H1 (cell line): ENCODE data around the gene PLD6. TPM values are rescaled to one million over a fixed set of nuclear protein-coding genes. Genes with fewer than 3 reads are reported as not detected.
"Not testable (repeated sequence)": the region's sequence is repeated elsewhere in the genome, so short reads cannot be mapped to it uniquely, and the experiment has no call there.

Source experiments
- CTCF ChIA-PET: fragments of 300-600 bp; sonication (Branson Sonifier 250); formaldehyde crosslinking; loops from one replicate; lab custom pipeline; 2021; ENCODE audit not compliant: partially characterized antibody; lab: Charles Lee
- POLR2A ChIA-PET: fragments of 300-600 bp; sonication (Branson Sonifier 250); formaldehyde crosslinking; loops from one replicate; lab custom pipeline; 2021; ENCODE audit warnings: inconsistent platforms; ENCODE audit not compliant: partially characterized antibody; lab: Charles Lee
- DNase-seq, 2 experiments: peaks; one replicate each; pipeline versions ENCODE4 v3.0.0 to v3.0.0-alpha.2; 2010 to 2022; ENCODE audit warnings: low spot score in 2 of 2, low read depth in 1 of 2, mixed read lengths in 1 of 2
- FAIRE-seq: peaks from 2 replicates; lab custom pipeline; 2011; peaks lifted over from hg19 to GRCh38; lab: Jason Lieb, UNC
- H2AFZ ChIP-seq: 2 replicates; pipeline ENCODE4 v1.8.1; 2012; ENCODE audit warnings: low read length, inconsistent platforms
- H2AK5ac ChIP-seq: 2 replicates; pipeline ENCODE4 v1.6.1; 2013; ENCODE audit warnings: low read depth, low read length
- H2BK120ac ChIP-seq: replicated peaks from 2 replicates; pipeline ENCODE3; 2013; ENCODE audit warnings: low read depth, low read length, inconsistent platforms
- H2BK12ac ChIP-seq: 2 replicates; pipeline ENCODE4 v1.6.1; 2013; ENCODE audit warnings: low read depth, low read length
- H2BK15ac ChIP-seq: 2 replicates; pipeline ENCODE4 v1.6.1; 2013; ENCODE audit warnings: low read length
- H2BK20ac ChIP-seq: 2 replicates; pipeline ENCODE4 v1.6.1; 2013; ENCODE audit warnings: low read length
- H2BK5ac ChIP-seq: 2 replicates; pipeline ENCODE4 v1.6.1; 2013; ENCODE audit warnings: low read depth, low read length
- H3K14ac ChIP-seq: 2 replicates; pipeline ENCODE4 v1.6.1; 2013; ENCODE audit warnings: inconsistent platforms; ENCODE audit not compliant: insufficient read length
- H3K18ac ChIP-seq: 2 replicates; pipeline ENCODE4 v1.6.1; 2013; ENCODE audit warnings: low read length; ENCODE audit errors: extremely low read depth
- H3K23ac ChIP-seq: 2 replicates; pipeline ENCODE4 v1.6.1; 2013; ENCODE audit warnings: inconsistent platforms; ENCODE audit not compliant: insufficient read length
- H3K23me2 ChIP-seq: 2 replicates; pipeline ENCODE4 v1.6.1; 2013; ENCODE audit warnings: low read depth, low read length
- H3K27ac ChIP-seq: 2 replicates; pipeline ENCODE4 v1.6.1; 2011; ENCODE audit warnings: low read depth, low read length, inconsistent platforms
- H3K27me3 ChIP-seq, 4 experiments: replicated peaks in 1 of 4; 1 replicate in 1 of 4; 2 replicates in 3 of 4; pipeline versions ENCODE4 v1.6.1 to v1.8.1; 2011 to 2013; ENCODE audit warnings: low read length in 3 of 4, mild to moderate bottlenecking in 3 of 4, inconsistent platforms in 2 of 4, mixed read lengths in 2 of 4, moderate library complexity in 1 of 4; ENCODE audit not compliant: control insufficient read depth in 3 of 4, insufficient read depth in 3 of 4; ENCODE audit errors: extremely low read depth in 1 of 4
- H3K36me3 ChIP-seq, 4 experiments: 2 replicates each; pipeline versions ENCODE4 v1.6.1 to v1.8.1; 2011 to 2013; ENCODE audit warnings: mild to moderate bottlenecking in 4 of 4, low read length in 3 of 4, moderate library complexity in 2 of 4, control low read depth in 1 of 4, inconsistent platforms in 1 of 4; ENCODE audit not compliant: insufficient read depth in 4 of 4, control insufficient read depth in 2 of 4
- H3K4ac ChIP-seq: replicated peaks from 2 replicates; pipeline ENCODE3; 2013; ENCODE audit warnings: low read length, low read depth, mixed read lengths, inconsistent platforms; ENCODE audit not compliant: insufficient read length
- H3K4me1 ChIP-seq, 4 experiments: replicated peaks in 1 of 4; 1 replicate in 1 of 4; 2 replicates in 3 of 4; pipeline versions ENCODE4 v1.6.1 to v1.8.1; 2011 to 2013; ENCODE audit warnings: low read length in 3 of 4, inconsistent platforms in 2 of 4, mixed read lengths in 1 of 4; ENCODE audit not compliant: insufficient read depth in 4 of 4, control insufficient read depth in 3 of 4
- H3K4me2 ChIP-seq, 2 experiments: 2 replicates each; pipeline versions ENCODE4 v1.6.1 to v1.8.1; 2011 to 2013; ENCODE audit warnings: low read depth in 2 of 2, low read length in 2 of 2, control low read depth in 1 of 2, inconsistent platforms in 1 of 2, mild to moderate bottlenecking in 1 of 2; ENCODE audit not compliant: insufficient read depth in 1 of 2
- H3K4me3 ChIP-seq, 4 experiments: fragments of 200-600, 300-600 bp in 1 of 4; sonication (generic), shearing (Covaris generic), sonication (Bioruptor Twin) in 1 of 4; 2 replicates each; pipeline versions ENCODE4 v1.5.1 to v1.8.1; 2011 to 2016; ENCODE audit warnings: low read length in 4 of 4, low read depth in 3 of 4, control low read depth in 2 of 4, inconsistent platforms in 2 of 4, mild to moderate bottlenecking in 2 of 4, mixed read lengths in 1 of 4, moderate library complexity in 1 of 4; ENCODE audit not compliant: insufficient read depth in 2 of 4; ENCODE audit errors: extremely low read depth in 1 of 4
- H3K56ac ChIP-seq: replicated peaks from 2 replicates; pipeline ENCODE3; 2013; ENCODE audit warnings: low read depth, mild to moderate bottlenecking, mixed read lengths, low read length, inconsistent platforms; ENCODE audit not compliant: insufficient read length
- H3K79me1 ChIP-seq: 2 replicates; pipeline ENCODE4 v1.6.1; 2013; ENCODE audit warnings: low read depth, low read length, control low read depth
- H3K79me2 ChIP-seq, 2 experiments: 2 replicates each; pipeline versions ENCODE4 v1.6.1 to v1.8.1; 2012 to 2013; ENCODE audit warnings: low read length in 2 of 2, mild to moderate bottlenecking in 2 of 2, inconsistent platforms in 1 of 2; ENCODE audit not compliant: insufficient read depth in 2 of 2, control insufficient read depth in 1 of 2
- H3K9ac ChIP-seq, 4 experiments: replicated peaks in 1 of 4; 1 replicate in 1 of 4; 2 replicates in 3 of 4; pipeline versions ENCODE4 v1.6.1 to v1.8.1; 2011 to 2013; ENCODE audit warnings: low read depth in 3 of 4, low read length in 3 of 4, control low read depth in 2 of 4, mild to moderate bottlenecking in 2 of 4, moderate library complexity in 2 of 4, inconsistent platforms in 1 of 4; ENCODE audit errors: extremely low read depth in 1 of 4
- H3K9me3 ChIP-seq, 2 experiments: 2 replicates each; pipeline versions ENCODE4 v1.6.1 to v1.8.1; 2012 to 2013; ENCODE audit warnings: mild to moderate bottlenecking in 2 of 2, moderate library complexity in 2 of 2, control low read depth in 1 of 2, inconsistent platforms in 1 of 2, low read depth in 1 of 2, low read length in 1 of 2, mixed read lengths in 1 of 2; ENCODE audit not compliant: insufficient read depth in 2 of 2
- H4K20me1 ChIP-seq, 2 experiments: replicated peaks in 1 of 2; 2 replicates each; pipeline versions ENCODE3 to v1.8.1; 2011 to 2013; ENCODE audit warnings: inconsistent platforms in 2 of 2, low read length in 2 of 2, mild to moderate bottlenecking in 1 of 2; ENCODE audit not compliant: insufficient read depth in 2 of 2, control insufficient read depth in 1 of 2
- H4K5ac ChIP-seq: 2 replicates; pipeline ENCODE4 v1.6.1; 2013; ENCODE audit warnings: low read length, low read depth, mixed read lengths, inconsistent platforms; ENCODE audit not compliant: insufficient read length
- H4K8ac ChIP-seq: 2 replicates; pipeline ENCODE4 v1.8.0; 2013; ENCODE audit warnings: mild to moderate bottlenecking, moderate library complexity, low read length, inconsistent platforms; ENCODE audit not compliant: insufficient read depth; ENCODE audit errors: extremely low read depth
- H4K91ac ChIP-seq: replicated peaks from 2 replicates; pipeline ENCODE3; 2013; ENCODE audit warnings: low read length, mixed read lengths, inconsistent platforms; ENCODE audit not compliant: insufficient read length
- WGBS, 2 experiments: shearing (Covaris generic) in 1 of 2; methylation state at CpG; one replicate each; pipeline versions ENCODE4 v1.1.6 to v1.1.7; 2013 to 2015; ENCODE audit warnings: low lambda C conversion rate in 2 of 2, mixed read lengths in 2 of 2, inconsistent platforms in 1 of 2, low coverage in 1 of 2, missing lambda C conversion rate in 1 of 2; ENCODE audit not compliant: insufficient replicate concordance in 2 of 2, insufficient coverage in 1 of 2, insufficient read length in 1 of 2; ENCODE audit errors: extremely low coverage in 1 of 2, missing lambda C conversion rate in 1 of 2; 5-methylcytosine and 5-hydroxymethylcytosine counted together
- polyA plus RNA-seq, 7 experiments: library from polyadenylated mRNA; depleted of rRNA in 3 of 7; stranded (reverse) in 5 of 7; unstranded in 2 of 7; fragments of >200 nt in 5 of 7; fragments of 200-250 nt in 2 of 7; gene quantifications; 1 replicate in 5 of 7; 2 replicates in 1 of 7; 4 replicates in 1 of 7; pipeline versions ENCODE4 v1.2.1 to v1.2.3, GENCODE V29; 2011 to 2013; ENCODE audit warnings: missing spikeins in 2 of 7, mixed read lengths in 2 of 7
- total RNA-seq: library from RNA; stranded (reverse); fragmentation: NEBNext Ultra II Directional; extraction: Animal tissue kit (Norgen Biotek cat#: 25700); gene quantifications from 2 replicates; pipeline ENCODE4 v1.2.1, GENCODE V29; 2021

The PLD6 gene
- total and polyA plus RNA-seq, 2 of the 8 experiments (the other 6 are each of a cell fraction or from before 2014, with no cell fraction given) = 0.20 to 0.22 TPM

- H3K23ac ChIP-seq, H2BK5ac ChIP-seq, H3K79me1 ChIP-seq, H3K9ac ChIP-seq, FAIRE-seq, CTCF ChIA-PET, H3K79me2 ChIP-seq, H4K20me1 ChIP-seq, H4K91ac ChIP-seq, H2BK15ac ChIP-seq, POLR2A ChIA-PET, DNase-seq, H3K36me3 ChIP-seq, H2AK5ac ChIP-seq, H3K4me2 ChIP-seq, H3K27ac ChIP-seq, H3K18ac ChIP-seq, H3K56ac ChIP-seq, H4K8ac ChIP-seq, H3K4me1 ChIP-seq, H3K4ac ChIP-seq, H2BK12ac ChIP-seq, H2BK20ac ChIP-seq, H3K14ac ChIP-seq, H3K4me3 ChIP-seq, H3K9me3 ChIP-seq, H4K5ac ChIP-seq, H3K23me2 ChIP-seq, H2AFZ ChIP-seq, H2BK120ac ChIP-seq, H3K27me3 ChIP-seq: not testable (repeated sequence)
- WGBS, 2 experiments = 88% methylated on average over 5 of the region's 5 CpGs; no CpG with 5 or more reads in 1 of the 2 experiments
Measured at GRCh38 chr17:17195466-17195865, 10.7 kb downstream of the PLD6 start.
